ENCODE measurements around the gene USP9X.
"Not testable (repeated sequence)": the region's sequence is repeated elsewhere in the genome, so short reads cannot be mapped to it uniquely, and the experiment has no call there.

Gene USP9X

GRCh38 chrX:41131766-41132165 is 46.5 kb downstream of the USP9X start:
- no peak for DNase-seq

GRCh38 chrX:41133551-41133950 is 48.3 kb downstream of the USP9X start:
- DNase-seq = no peak

DNA sequence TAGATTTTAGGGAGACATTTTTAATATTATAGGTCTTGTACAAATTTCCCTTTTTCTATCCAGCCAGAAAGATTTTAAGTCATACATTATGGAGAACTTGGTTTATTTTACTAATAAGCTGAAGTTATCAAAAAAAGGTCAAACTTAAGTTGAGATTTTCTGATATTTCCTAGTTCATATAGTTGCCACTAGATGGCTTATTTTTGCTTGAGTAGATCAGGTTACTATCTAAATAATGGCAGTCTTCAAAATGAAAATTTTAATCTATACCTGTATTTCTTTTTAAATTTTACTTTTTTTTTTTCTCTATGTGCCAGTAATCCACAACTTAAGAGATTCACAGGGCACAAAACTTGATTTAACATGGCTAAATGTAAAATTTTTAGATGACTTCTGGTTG is 52.3 kb downstream of the USP9X start:
- no peak for DNase-seq

DNA sequence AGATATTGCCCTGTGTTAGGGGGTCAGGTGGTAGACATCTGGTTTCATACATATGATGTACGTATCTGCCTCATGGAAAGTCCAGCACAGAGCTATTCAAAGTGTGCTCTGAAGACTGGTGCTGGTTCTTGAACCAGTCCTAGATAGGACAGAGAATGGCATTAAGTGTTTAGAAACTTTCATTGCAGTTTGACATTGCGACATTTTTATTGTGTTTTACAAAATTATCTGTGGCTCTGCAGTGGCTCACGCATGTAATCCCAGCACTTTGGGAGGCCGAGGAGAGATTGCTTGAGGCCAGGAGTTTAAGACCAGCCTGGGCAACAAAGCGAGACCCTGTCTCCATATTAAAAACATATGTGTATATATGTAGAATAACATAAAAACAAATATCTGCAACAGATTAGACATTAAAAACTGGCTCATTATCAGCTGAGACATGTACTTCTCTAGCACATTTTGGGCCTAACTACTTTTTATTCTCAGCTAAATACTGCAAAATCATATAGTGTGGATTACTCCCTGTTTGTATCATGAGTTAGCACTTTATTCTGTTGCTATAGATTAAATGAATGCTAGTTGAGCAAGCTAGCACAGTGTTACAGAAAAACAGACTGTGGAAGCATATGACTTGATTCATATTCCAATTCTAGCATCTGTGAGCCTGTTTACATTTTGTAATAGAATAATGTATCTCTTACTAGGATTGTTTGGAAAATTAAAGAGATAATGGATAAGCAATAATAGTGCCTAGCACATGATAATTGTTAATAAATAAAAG is 57.1 kb downstream of the USP9X start:
- DNase-seq = no peak

DNA sequence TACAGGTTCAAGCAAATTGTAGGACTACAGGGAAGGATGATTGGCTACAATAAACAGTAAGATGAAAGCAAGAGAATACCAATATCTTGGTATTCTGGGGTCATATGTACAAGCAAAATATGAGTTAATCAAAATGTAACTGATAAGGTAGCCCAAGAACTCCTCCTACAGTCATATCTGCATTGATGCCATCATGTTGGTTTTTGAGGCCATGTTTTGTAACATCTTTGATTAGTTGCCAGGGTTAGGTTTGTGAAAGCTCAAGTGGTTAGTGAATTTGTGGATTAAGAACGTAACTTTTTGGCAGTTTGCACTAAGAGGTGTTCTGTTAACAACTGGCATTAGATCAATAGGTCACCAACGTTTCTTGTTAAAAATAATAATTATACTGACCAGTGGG is 59.6 kb downstream of the USP9X start:
- no peak for DNase-seq

GRCh38 chrX:41145920-41146608 is 60.8 kb downstream of the USP9X start:
- no peak for DNase-seq

DNA sequence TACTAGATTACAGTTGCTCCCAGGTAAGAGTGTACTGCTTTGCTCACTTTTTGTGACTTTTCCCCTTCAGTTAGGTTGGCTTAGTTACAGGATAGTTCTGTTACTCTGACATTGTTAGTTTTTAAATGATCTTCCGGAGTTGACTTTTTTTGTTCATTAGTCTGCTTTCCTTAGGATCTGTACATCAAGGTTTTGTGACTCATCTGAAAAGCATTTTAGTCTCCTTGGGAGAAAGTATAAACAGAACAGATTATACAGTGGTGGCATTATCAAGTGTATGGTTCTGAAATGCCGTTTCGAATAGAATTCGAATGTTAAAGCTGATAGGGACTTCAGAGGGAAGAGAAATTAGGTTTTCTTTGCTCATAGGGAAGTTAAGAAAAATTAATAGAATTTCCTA is 63.3 kb downstream of the USP9X start:
- no peak for DNase-seq

DNA sequence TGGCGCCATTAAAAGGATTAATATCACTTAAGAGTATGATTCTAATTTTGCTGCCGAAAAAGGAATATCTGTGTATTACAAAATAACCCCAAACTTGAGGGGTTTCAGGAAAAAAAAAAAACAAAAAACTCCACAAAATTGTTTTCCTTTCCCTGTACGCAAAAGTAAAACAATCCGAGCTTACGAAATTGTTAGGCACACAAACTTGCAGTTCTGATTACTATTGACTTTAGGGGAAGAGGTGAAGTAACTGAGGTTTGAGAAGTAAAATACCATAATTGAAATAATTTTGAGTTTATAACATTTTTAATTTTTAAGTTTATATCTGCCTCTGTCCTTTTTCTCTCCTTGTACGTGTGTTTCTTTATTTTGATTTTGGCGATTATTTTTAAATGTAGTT is 64.8 kb downstream of the USP9X start:
- no peak for DNase-seq

GRCh38 chrX:41151726-41152125 is 66.5 kb downstream of the USP9X start:
- not testable (repeated sequence) for DNase-seq

GRCh38 chrX:41152221-41152620 is 67.0 kb downstream of the USP9X start:
- no peak for DNase-seq

- no peak for DNase-seq
These were observed 68.2 kb downstream of the USP9X start for GRCh38 chrX:41153448-41153847.

- no peak for DNase-seq
These were observed 68.7 kb downstream of the USP9X start for GRCh38 chrX:41153957-41154356.

- DNase-seq = peak; percentile 9
These were observed 79.2 kb downstream of the USP9X start for GRCh38 chrX:41164449-41164848.

DNA sequence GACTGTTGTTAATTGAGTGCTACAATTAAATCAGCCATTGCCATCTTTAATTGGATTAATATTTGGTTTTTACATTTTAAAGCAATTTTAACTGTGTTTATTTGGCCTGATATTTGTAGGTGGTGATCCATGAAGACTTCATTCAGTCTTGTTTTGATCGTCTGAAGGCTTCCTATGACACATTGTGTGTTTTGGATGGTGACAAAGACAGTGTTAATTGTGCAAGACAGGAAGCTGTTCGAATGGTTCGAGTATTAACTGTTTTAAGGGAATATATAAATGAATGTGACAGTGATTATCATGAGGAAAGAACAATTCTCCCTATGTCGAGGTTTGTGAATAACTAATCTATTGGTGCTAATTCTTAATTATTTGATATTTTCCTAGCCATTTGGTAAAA is 82.6 kb downstream of the USP9X start:
- DNase-seq = no peak

DNA sequence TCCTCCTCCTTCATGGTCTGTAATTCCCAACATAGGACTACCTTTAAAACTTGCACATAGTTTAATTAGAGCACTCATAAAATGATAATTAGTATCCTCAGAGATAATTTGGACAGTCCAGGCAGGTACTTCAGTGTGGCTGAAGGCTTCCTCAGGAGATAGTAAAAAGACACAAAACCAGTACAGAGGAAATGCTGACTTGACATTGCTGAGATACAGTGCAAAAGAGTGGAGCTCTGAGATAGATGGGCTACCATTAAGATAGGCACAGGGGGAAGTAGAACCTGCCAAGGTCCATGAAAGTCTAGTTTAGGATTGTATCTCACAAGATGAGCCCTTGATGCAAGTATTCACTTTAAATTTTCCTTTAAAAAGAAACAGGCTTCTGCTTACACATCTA is 91.0 kb downstream of the USP9X start:
- DNase-seq = no peak

- DNase-seq = no peak
These were observed 92.1 kb downstream of the USP9X start for GRCh38 chrX:41177297-41177696.

DNA sequence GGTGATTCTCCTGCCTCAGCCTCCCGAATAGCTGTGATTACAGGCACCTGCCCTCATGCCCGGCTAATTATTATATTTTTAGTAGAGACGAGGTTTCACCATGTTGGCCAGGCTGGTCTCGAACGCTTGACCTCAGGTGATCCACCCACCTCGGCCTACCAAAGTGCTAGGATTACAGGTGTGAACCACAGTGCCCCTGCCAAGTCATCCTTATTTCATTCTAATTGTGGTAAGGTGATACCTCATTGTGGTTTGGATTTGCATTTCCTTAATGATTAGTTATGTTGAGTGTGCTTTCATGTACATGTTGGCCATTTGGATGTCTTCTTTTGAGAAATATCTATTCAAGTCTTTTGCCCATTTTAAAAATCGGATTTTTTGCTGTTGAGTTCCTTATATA is 93.0 kb downstream of the USP9X start:
- no peak for DNase-seq

DNA sequence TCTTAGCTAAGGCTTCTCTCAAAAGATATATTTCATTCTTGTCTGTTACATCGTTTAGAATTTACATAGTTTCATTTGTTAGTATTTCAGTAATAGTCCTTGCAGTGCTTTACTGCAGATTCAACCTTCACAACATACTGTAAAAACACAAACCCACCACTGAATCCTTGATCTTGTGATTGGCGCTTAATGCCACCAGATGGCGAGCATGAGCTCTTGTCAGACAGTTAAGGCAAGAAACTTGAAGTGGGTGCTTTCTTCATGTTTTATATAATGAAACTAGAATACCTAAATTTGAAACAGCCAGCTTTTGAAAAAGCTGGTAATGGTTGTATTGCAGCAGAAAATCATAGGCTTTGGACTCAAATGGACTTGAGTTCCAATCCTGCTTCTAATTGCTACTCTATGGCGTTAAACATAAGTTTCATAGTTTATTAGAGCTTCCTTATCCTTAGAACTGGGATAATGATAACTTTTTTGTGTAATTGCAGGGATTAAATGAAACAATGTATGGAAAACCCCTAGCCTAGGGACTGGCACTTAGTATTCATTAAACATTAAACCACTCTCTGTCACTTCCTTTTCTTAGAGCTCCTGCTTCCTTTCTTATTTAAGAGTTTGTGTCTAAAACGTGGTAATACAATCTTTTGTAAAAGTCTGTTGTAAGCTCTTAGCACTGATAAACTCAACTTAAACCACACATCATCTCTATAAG is 95.1 kb downstream of the USP9X start:
- DNase-seq = peak; percentile 31

DNA sequence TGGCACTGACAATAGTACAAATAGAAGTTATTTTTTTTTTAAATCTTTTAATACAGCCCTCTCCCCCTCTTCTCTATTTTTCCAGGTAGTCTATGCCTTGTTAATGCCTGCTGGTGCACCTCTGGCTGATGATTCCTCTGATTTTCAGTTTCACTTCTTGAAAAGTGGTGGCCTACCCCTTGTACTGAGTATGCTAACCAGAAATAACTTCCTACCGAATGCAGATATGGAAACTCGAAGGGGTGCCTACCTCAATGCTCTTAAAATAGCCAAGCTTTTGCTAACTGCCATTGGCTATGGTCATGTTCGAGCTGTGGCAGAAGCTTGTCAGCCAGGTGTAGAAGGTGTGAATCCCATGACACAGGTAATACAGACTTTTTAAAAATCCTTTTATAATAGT is 99.1 kb downstream of the USP9X start:
- no peak for DNase-seq

DNA sequence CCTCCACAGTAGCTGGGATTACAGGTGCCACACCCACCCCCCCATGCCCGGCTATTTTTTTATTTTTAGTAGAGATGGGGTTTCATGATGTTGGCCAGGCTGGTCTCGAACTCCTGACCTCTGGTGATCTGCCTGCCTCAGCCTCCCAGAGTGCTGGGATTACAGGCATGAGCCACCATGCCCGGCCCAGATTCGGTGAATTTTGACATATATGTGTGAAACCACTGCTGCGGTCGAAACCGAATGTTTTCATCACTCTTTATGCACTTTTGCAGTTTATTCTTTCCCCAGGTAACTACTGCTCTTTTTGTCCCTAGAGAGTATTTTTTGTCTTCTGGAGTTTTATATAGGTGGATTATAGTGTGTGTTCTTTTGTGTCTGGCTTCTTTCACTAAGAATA is 101.7 kb downstream of the USP9X start:
- DNase-seq = not testable (repeated sequence)

DNA sequence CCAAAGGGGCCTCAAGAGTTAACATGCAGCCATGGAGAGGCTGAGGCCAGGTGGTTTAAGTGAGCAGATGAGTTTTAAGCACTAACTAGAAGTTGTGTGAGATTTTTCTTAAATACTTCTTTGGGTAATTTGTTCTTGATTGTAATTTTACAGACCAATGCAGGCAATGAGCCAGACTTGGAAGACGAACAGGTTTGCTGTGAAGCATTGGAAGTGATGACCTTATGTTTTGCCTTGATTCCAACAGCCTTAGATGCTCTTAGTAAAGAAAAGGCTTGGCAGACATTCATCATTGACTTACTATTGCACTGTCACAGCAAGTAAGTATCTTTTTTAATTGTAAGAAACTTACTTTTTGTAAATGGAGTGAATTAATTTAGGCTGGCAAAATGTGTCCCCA is 103.9 kb downstream of the USP9X start:
- no peak for DNase-seq

GRCh38 chrX:41192880-41193279 is 107.6 kb downstream of the USP9X start:
- DNase-seq = no peak

DNA sequence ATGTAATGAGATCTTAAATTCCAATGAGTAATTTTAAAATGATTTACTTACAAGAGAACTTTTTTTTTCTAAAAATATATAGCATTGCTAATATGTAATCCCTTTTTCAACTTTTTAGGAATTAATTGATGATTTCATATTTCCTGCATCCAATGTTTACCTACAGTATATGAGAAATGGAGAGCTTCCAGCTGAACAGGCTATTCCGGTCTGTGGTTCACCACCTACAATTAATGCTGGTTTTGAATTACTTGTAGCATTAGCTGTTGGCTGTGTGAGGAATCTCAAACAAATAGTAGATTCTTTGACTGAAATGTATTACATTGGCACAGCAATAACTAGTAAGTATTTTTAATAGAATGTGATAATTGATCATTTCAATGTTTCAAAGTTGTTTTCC is 113.2 kb downstream of the USP9X start:
- no peak for DNase-seq

- DNase-seq = no peak
These were observed 115.5 kb downstream of the USP9X start for GRCh38 chrX:41200785-41201184.
